Breast epithelium (tissue), 4 donors: ENCODE results near the gene P2RY2. TPM values are rescaled to one million over a fixed set of nuclear protein-coding genes. Genes with fewer than 3 reads are reported as not detected.

Source experiments
- DNase-seq, 2 donors: peaks; one replicate each; pipeline ENCODE4 v3.0.0-alpha.2; 2019; ENCODE audit warnings: low spot score in 2 of 2
- H3K27ac ChIP-seq, 2 donors: fragments of 200-600 bp; sonication (generic) in 1 of 2; one replicate each; pipeline ENCODE4 v1.5.1; 2016 to 2019; ENCODE audit warnings: mild to moderate bottlenecking in 1 of 2
- H3K27me3 ChIP-seq, 2 donors: fragments of 200-600 bp; sonication (generic) in 1 of 2; one replicate each; pipeline versions ENCODE4 v1.5.1 to v1.6.0; 2017 to 2019; ENCODE audit warnings: control low read depth in 1 of 2, mild to moderate bottlenecking in 1 of 2
- H3K36me3 ChIP-seq: fragments of 200-600 bp; one replicate; pipeline ENCODE4 v1.5.1; 2019
- H3K4me1 ChIP-seq, 2 donors: fragments of 200-600 bp; sonication (generic); one replicate each; pipeline ENCODE4 v1.5.1; 2016 to 2019; ENCODE audit warnings: control low read depth in 1 of 2
- H3K4me3 ChIP-seq, 3 donors: fragments of 200-600 bp; sonication (generic); 1 replicate in 2 of 3; 2 replicates in 1 of 3; pipeline ENCODE4 v1.5.1; 2016 to 2019; ENCODE audit warnings: mild to moderate bottlenecking in 3 of 3, moderate library complexity in 2 of 3
- H3K9me3 ChIP-seq, 2 donors: fragments of 200-600 bp; sonication (generic) in 1 of 2; one replicate each; pipeline ENCODE4 v1.5.1; 2016 to 2019; ENCODE audit warnings: control low read depth in 1 of 2
- CTCF ChIP-seq, 3 donors: fragments of 450-650 bp; IDR thresholded peaks; one replicate each; pipeline ENCODE4 v1.5.1; 2016 to 2017; ENCODE audit warnings: antibody characterized with exemption in 3 of 3, mild to moderate bottlenecking in 3 of 3, moderate library complexity in 3 of 3
- POLR2A ChIP-seq: fragments of 450-650 bp; IDR thresholded peaks from one replicate; pipeline ENCODE4 v1.6.1; 2016; ENCODE audit warnings: antibody characterized with exemption, mild to moderate bottlenecking, moderate library complexity
- POLR2AphosphoS5 ChIP-seq, 3 donors: sonication (generic); formaldehyde crosslinking; IDR thresholded peaks; one replicate each; pipeline ENCODE4 v1.6.1; 2017; ENCODE audit warnings: antibody characterized with exemption in 3 of 3
- intact Hi-C: fragments of 100-400 bp; cut with DNase I; formaldehyde crosslinking; loops from one replicate; pipeline ENCODE4 v1.15.1; 2023; ENCODE audit warnings: low total_unique reads
- total RNA-seq, 3 donors: library from RNA; depleted of rRNA; stranded (reverse); fragments of >200 nt; gene quantifications; one replicate each; pipeline ENCODE4 v1.1.0, GENCODE V29; 2016

Gene P2RY2
- total RNA-seq, 3 donors from 2014 or later = 0.32 to 7.6 (median 5.2) TPM

DNA sequence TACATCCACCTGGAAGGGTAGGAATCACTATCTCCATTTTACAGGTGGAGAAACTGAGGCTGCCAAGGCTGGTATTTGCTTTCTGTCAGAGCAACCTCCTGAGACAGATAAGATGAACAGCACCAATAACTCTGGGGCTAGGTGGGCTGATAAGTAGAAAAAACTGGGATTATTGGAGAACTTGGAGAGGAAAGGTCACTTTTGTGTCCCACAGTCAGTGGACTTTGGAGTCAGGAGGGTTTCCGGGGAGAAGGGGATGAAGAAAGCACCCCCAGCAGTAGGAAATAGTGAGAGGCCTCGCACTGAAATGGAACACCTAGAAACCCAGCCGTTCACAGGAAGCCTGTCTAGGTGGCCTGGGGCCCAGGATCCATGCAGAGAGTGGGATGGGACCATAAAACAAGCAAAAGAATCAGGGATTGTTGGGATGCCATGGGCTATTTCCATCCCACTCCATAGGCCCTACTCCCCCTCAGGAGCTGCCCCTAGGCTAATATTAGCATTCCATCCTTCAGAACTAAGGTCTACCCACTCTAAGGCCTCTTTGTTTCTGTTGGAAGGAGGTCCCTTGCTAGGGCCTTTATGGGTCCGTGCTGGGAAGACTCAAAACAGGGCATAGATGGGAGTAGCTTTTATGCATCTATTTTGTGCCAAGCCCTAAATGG is 45.0 kb upstream of the P2RY2 start:
- H3K4me3 ChIP-seq = no peak overlapping the region
- no peak for DNase-seq
- no peaks in the 10 kb centered on the region for H3K27me3 ChIP-seq
- H3K27ac ChIP-seq = peak overlapping the region in 1 of 2 donors; percentile 38
- H3K4me1 ChIP-seq = no peaks in the 10 kb centered on the region
- no peaks in the 10 kb centered on the region for H3K36me3 ChIP-seq
- intact Hi-C loops = loop anchor here (10.0 kb wide), 1 partner anchor 448 kb away; no protein-coding TSS in a partner anchor
- TF ChIP-seq POLR2AphosphoS5 (IDR thresholded peaks at IDR 0.05) (no peak), CTCF (IDR thresholded peaks at IDR 0.05) (no peak), POLR2A (no peak)
- H3K9me3 ChIP-seq = no peaks in the 10 kb centered on the region

DNA sequence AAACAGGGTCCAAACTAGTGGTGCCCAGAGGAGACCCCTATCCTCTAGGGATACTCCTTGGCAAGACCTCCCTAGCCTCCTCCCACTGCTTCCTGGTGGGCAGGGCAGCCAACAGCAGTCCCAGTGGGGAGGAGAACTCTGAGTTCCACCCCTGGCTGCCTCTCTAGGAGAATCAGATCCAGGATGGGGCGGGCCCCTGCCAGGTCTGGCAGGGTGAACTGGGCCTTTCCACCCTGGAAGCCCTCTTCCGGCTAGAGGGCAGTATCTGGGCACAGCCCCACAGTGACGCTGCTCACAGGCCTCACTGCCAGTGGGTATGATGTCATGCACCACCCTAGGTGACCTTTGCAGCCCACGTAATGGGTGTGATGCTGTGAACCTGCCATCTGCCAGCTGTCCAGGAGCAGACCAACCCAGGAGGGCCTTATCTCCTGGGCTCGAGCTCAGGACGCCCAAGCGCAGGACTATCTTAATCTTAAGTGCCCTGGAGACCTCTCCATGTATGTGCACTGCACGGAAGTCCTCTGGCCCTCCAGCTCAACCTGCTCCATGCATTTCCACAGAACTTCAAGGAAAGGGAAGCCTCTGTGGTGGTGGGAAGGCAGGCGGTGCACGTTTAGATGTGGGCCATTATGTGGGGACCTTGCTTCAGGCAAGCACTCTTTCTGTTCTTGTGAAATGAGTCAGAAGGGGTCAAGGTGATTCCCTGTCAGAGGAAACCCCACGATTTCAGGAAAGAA is 44.2 kb upstream of the P2RY2 start:
- H3K27me3 ChIP-seq = no peaks in the 10 kb centered on the region
- DNase-seq = no peak
- no peak for TF ChIP-seq CTCF (IDR thresholded peaks at IDR 0.05)
- TF ChIP-seq POLR2AphosphoS5 (IDR thresholded peaks at IDR 0.05) = no peak
- TF ChIP-seq POLR2A = no peak
- H3K36me3 ChIP-seq = no peaks in the 10 kb centered on the region
- peak overlapping the region in 1 of 2 donors; percentile 38 for H3K27ac ChIP-seq
- H3K4me1 ChIP-seq = no peaks in the 10 kb centered on the region
- intact Hi-C loops = loop anchor here (10.0 kb wide), 1 partner anchor 449 kb away; no protein-coding TSS in a partner anchor
- no peak overlapping the region for H3K4me3 ChIP-seq
- no peaks in the 10 kb centered on the region for H3K9me3 ChIP-seq

DNA sequence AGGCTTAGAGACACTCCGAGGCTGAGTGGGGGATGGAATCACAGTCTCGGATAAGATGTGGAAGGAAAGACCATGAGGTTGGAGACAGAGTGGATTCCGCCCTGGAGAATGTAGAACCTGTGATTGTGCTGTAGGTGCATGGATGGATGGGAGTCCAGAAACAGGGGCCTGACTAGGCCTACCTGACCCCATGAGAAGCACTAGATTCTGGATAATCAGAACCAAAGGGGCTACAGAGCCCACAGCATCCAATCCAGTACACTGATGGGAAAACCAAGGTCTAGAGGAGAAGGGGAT is 43.6 kb upstream of the P2RY2 start:
- Histone ChIP-seq H3K27ac (no peak overlapping the region), H3K9me3 (no peaks in the 10 kb centered on the region), H3K4me3 (no peak overlapping the region), H3K27me3 (no peaks in the 10 kb centered on the region), H3K36me3 (no peaks in the 10 kb centered on the region), H3K4me1 (no peaks in the 10 kb centered on the region)
- TF ChIP-seq CTCF (IDR thresholded peaks at IDR 0.05) (no peak), POLR2AphosphoS5 (IDR thresholded peaks at IDR 0.05) (no peak), POLR2A (no peak)
- intact Hi-C loops = loop anchor here (10.0 kb wide), 1 partner anchor 450 kb away; no protein-coding TSS in a partner anchor
- no peak for DNase-seq

DNA sequence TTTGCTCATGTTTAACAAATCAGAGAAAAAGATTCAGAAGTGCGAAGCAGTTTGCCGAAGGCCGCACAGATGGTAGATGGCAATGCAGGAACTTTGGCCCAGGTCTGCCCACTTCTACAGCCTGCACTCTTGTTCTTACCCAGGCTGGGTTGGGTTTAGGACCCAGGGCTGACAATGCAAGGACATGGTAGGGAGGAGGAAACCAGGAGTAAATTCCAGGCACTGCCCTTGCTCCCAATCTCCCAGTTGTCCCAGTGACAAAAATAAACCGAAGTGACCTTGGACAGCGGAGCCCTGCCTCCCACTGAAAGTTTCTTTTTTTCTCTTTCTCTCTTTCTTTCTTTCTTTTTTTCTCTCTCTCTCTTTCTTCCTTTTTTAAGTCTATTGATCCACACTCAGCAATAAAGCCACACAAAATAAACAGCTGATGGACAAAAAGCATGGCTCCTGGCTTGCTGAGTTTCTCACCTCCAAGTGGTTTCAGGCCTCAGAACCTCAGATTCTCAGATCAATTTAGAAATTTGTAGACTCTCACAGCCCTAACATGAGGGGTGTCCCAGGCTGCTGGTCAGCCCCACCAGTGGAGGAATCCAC is 42.4 kb upstream of the P2RY2 start:
- no peaks in the 10 kb centered on the region for H3K27me3 ChIP-seq
- no peak overlapping the region for H3K27ac ChIP-seq
- H3K4me1 ChIP-seq = no peaks in the 10 kb centered on the region
- no peak for TF ChIP-seq POLR2A
- no peak for TF ChIP-seq POLR2AphosphoS5 (IDR thresholded peaks at IDR 0.05)
- no peak for TF ChIP-seq CTCF (IDR thresholded peaks at IDR 0.05)
- H3K9me3 ChIP-seq = no peaks in the 10 kb centered on the region
- H3K4me3 ChIP-seq = no peak overlapping the region
- no peak for DNase-seq
- H3K36me3 ChIP-seq = no peaks in the 10 kb centered on the region
- intact Hi-C loops = loop anchor here (2.0 to 10.0 kb wide), 2 partner anchors 355 to 451 kb away; no protein-coding TSS in a partner anchor
